Trophoblast cell (in vitro differentiated cells and primary cell): ENCODE data around the gene TESK2.

Source experiments
- DNase-seq, 2 donors: peaks; one replicate each; pipeline ENCODE4 v3.0.0-alpha.2; 2016
- H2AFZ ChIP-seq: 2 replicates; pipeline ENCODE4 v1.6.1; 2013; ENCODE audit warnings: low read length, moderate library complexity, mild to moderate bottlenecking; ENCODE audit not compliant: insufficient read depth, poor library complexity
- H2AK5ac ChIP-seq: 2 replicates; pipeline ENCODE4 v1.6.1; 2013; ENCODE audit warnings: mild to moderate bottlenecking, low read length
- H2BK120ac ChIP-seq: 2 replicates; pipeline ENCODE4 v1.6.1; 2013; ENCODE audit warnings: low read length, mild to moderate bottlenecking, moderate library complexity; ENCODE audit not compliant: insufficient read depth, poor library complexity
- H2BK12ac ChIP-seq: 2 replicates; pipeline ENCODE4 v1.6.1; 2013; ENCODE audit warnings: mild to moderate bottlenecking, low read length, moderate library complexity
- H2BK5ac ChIP-seq: 2 replicates; pipeline ENCODE4 v1.6.1; 2013; ENCODE audit warnings: low read length, low read depth, moderate library complexity, mild to moderate bottlenecking; ENCODE audit not compliant: poor library complexity
- H3K14ac ChIP-seq: 2 replicates; pipeline ENCODE4 v1.6.1; 2013; ENCODE audit warnings: mild to moderate bottlenecking, low read length
- H3K18ac ChIP-seq: 2 replicates; pipeline ENCODE4 v1.6.1; 2013; ENCODE audit warnings: mild to moderate bottlenecking, low read length
- H3K23ac ChIP-seq: 2 replicates; pipeline ENCODE4 v1.6.1; 2013; ENCODE audit warnings: low read length
- H3K27ac ChIP-seq: 2 replicates; pipeline ENCODE4 v1.5.1; 2013; ENCODE audit warnings: low read depth, mild to moderate bottlenecking, inconsistent platforms, low read length, moderate library complexity
- H3K27me3 ChIP-seq: 2 replicates; pipeline ENCODE4 v1.6.1; 2013; ENCODE audit warnings: inconsistent platforms, mild to moderate bottlenecking, low read length, moderate library complexity; ENCODE audit not compliant: insufficient read depth
- H3K36me3 ChIP-seq, 2 experiments: 1 replicate in 1 of 2; 2 replicates in 1 of 2; pipeline ENCODE4 v1.6.1; 2013; ENCODE audit warnings: low read length in 2 of 2, mild to moderate bottlenecking in 2 of 2, moderate library complexity in 1 of 2; ENCODE audit not compliant: insufficient read depth in 2 of 2, control insufficient read depth in 1 of 2
- H3K4ac ChIP-seq: 2 replicates; pipeline ENCODE4 v1.6.1; 2013; ENCODE audit warnings: low read depth, mild to moderate bottlenecking, low read length, moderate library complexity
- H3K4me1 ChIP-seq, 2 experiments: 1 replicate in 1 of 2; 2 replicates in 1 of 2; pipeline ENCODE4 v1.6.1; 2013; ENCODE audit warnings: low read length in 2 of 2, mild to moderate bottlenecking in 2 of 2, moderate library complexity in 1 of 2; ENCODE audit not compliant: insufficient read depth in 2 of 2, control insufficient read depth in 1 of 2
- H3K4me2 ChIP-seq: 2 replicates; pipeline ENCODE4 v1.6.1; 2013; ENCODE audit warnings: inconsistent platforms, mild to moderate bottlenecking, low read length, moderate library complexity
- H3K4me3 ChIP-seq: 2 replicates; pipeline ENCODE4 v1.5.1; 2013; ENCODE audit warnings: mild to moderate bottlenecking, low read depth, low read length, inconsistent platforms
- H3K79me1 ChIP-seq: one replicate; pipeline ENCODE4 v1.6.1; 2013; ENCODE audit warnings: low read length
- H3K79me2 ChIP-seq: 2 replicates; pipeline ENCODE4 v1.6.1; 2013; ENCODE audit warnings: low read length, mild to moderate bottlenecking; ENCODE audit not compliant: control insufficient read depth, insufficient read depth, poor library complexity
- H3K9ac ChIP-seq: 2 replicates; pipeline ENCODE4 v1.6.1; 2013; ENCODE audit warnings: mild to moderate bottlenecking, low read length
- H3K9me3 ChIP-seq: 2 replicates; pipeline ENCODE4 v1.6.1; 2013; ENCODE audit warnings: low read depth, mild to moderate bottlenecking, control low read depth, inconsistent platforms, low read length; ENCODE audit not compliant: insufficient read depth
- H4K12ac ChIP-seq: 2 replicates; pipeline ENCODE4 v1.6.1; 2013; ENCODE audit warnings: low read depth, mild to moderate bottlenecking, low read length, moderate library complexity
- H4K8ac ChIP-seq: 2 replicates; pipeline ENCODE4 v1.6.1; 2013; ENCODE audit warnings: low read depth, mild to moderate bottlenecking, low read length, moderate library complexity
- H4K91ac ChIP-seq: one replicate; pipeline ENCODE4 v1.6.1; 2013; ENCODE audit warnings: low read depth, mild to moderate bottlenecking, low read length, moderate library complexity
- WGBS: extraction: QIAGEN DNeasy Blood & Tissue Kit; methylation state at CpG from one replicate; pipeline ENCODE4 v1.1.7; 2013; ENCODE audit warnings: missing lambda C conversion rate; ENCODE audit not compliant: insufficient read length, insufficient coverage; ENCODE audit errors: extremely low coverage; 5-methylcytosine and 5-hydroxymethylcytosine counted together

TESK2 gene

DNA sequence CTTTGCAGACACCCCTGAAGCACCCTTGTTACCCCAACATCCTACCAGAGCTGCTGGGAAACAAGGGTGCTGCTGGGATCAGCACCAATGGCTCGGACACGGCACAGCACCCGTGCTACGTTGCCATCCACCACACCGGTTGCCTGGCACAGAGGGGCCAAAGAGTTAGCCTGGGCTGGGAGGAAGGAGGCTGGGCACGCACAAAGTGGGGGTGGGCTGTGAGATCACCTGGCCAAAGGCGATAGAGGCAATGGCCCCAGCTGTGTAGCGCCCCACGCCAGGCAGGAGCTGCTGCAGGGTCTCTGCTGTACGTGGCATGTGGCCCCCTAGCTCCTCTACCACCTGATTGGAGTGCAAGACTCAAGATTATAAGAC lies 158.6 kb downstream of the TESK2 start:
- no CpG with 5 or more reads among the region's 10 CpGs for WGBS

DNA sequence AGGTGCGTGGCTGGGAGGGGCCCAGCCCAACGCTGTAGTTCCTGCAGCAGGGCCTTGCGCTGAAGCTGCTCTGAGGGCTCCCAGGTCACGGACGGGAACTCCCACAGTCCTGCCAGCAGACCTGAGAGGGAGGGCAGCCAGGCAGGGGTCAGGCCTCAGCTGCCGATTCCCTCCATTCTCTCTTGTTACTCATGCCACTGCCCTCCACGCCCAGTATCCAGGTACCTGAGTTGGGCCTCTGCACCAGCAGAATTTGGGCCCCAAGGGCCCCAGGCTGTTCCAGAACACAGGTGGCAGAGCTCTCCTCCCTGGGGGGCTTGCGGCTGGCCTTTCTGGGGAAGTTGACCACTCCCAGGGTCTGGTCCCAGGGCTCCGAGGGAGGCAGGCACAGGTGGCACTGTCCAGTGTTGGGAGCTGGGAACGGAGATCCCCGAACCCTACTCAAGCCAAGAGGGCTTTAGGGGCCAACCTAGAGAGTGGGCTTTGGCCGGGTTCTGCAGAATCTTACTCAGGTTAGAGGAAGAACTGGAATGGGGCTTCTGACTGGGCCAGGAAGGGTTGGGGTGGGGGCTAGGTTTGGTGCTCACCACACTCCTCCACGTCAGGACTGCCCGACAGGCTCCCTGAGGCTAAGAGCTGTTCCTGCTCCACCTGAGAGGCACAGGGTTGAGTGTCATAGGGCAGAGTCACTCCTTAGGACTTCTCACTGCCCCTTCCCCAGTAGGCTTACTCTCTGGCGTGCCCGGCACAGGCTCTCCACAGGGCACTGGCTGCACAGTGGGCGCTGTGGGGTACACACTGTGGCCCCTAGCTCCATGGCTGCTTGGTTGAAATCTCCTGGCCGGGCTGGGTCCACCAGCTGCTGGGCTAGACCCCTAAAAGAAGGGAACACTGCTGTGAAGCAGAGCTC lies 159.3 kb downstream of the TESK2 start:
- Histone ChIP-seq H3K4me1 (peaks cover 25 to 38% of the 10 kb centered on the region in 2 experiments), H3K9me3 (peaks cover 4% of the 10 kb centered on the region)

More for the DNA sequence above, 158.6 kb downstream of the TESK2 start:
- H3K36me3 ChIP-seq, result peaks cover 16 to 20% of the 10 kb centered on the region in 2 experiments
- peaks cover 4% of the 10 kb centered on the region for H3K79me1 ChIP-seq
- H3K4ac ChIP-seq, result no peak overlapping the region
- peaks cover under 1% of the 10 kb centered on the region for H3K9me3 ChIP-seq
- no peak overlapping the region for H4K91ac ChIP-seq
- H2BK120ac ChIP-seq, result no peak overlapping the region
- peaks cover 21 to 34% of the 10 kb centered on the region in 2 experiments for H3K4me1 ChIP-seq
- no peak overlapping the region for H3K23ac ChIP-seq
- DNase-seq, result no peak
- H3K79me2 ChIP-seq, result no peaks in the 10 kb centered on the region
- no peak overlapping the region for H4K12ac ChIP-seq
- H3K18ac ChIP-seq, result no peak overlapping the region
- H3K4me2 ChIP-seq, result no peak overlapping the region
- H2BK12ac ChIP-seq, result no peak overlapping the region
- no peak overlapping the region for H3K4me3 ChIP-seq
- H2AFZ ChIP-seq, result no peak overlapping the region
- H3K9ac ChIP-seq, result no peak overlapping the region
- no peak overlapping the region for H2BK5ac ChIP-seq
- no peaks in the 10 kb centered on the region for H3K27me3 ChIP-seq
- no peak overlapping the region for H4K8ac ChIP-seq
- H2AK5ac ChIP-seq, result no peak overlapping the region
- H3K27ac ChIP-seq, result no peak overlapping the region
- no peak overlapping the region for H3K14ac ChIP-seq

GRCh38 chr1:45329445-45329844 lies 161.5 kb downstream of the TESK2 start:
- no peaks in the 10 kb centered on the region for H3K27me3 ChIP-seq
- H4K12ac ChIP-seq, result no peak overlapping the region
- H3K18ac ChIP-seq, result no peak overlapping the region
- no peak overlapping the region for H3K23ac ChIP-seq
- H2BK12ac ChIP-seq, result peak overlapping the region; percentile 42
- peaks cover 16 to 20% of the 10 kb centered on the region in 2 experiments for H3K36me3 ChIP-seq
- peak overlapping the region; percentile 37 for H3K27ac ChIP-seq
- no CpG with 5 or more reads among the region's 4 CpGs for WGBS
- no peak overlapping the region for H2AFZ ChIP-seq
- no peak overlapping the region for H3K14ac ChIP-seq
- no peak overlapping the region for H2AK5ac ChIP-seq
- no peak overlapping the region for H4K8ac ChIP-seq
- H3K9ac ChIP-seq, result no peak overlapping the region
- peak; percentile 60 to 67 for DNase-seq
- H4K91ac ChIP-seq, result no peak overlapping the region
- peak overlapping the region; percentile 42 for H3K4me2 ChIP-seq
- H3K79me1 ChIP-seq, result peaks cover 8% of the 10 kb centered on the region
- H3K9me3 ChIP-seq, result peaks cover 4% of the 10 kb centered on the region
- H3K79me2 ChIP-seq, result no peaks in the 10 kb centered on the region
- no peak overlapping the region for H3K4me3 ChIP-seq
- H3K4ac ChIP-seq, result no peak overlapping the region
- H3K4me1 ChIP-seq, result peaks cover 24 to 36% of the 10 kb centered on the region in 2 experiments
- no peak overlapping the region for H2BK5ac ChIP-seq
- no peak overlapping the region for H2BK120ac ChIP-seq

More for the DNA sequence above, 159.3 kb downstream of the TESK2 start:
- Histone ChIP-seq H3K4ac (no peak overlapping the region), H3K27ac (no peak overlapping the region), H4K91ac (no peak overlapping the region), H3K79me1 (peaks cover 6% of the 10 kb centered on the region), H3K36me3 (peaks cover 16 to 20% of the 10 kb centered on the region in 2 experiments), H2AFZ (no peak overlapping the region), H3K18ac (no peak overlapping the region), H2BK5ac (no peak overlapping the region), H3K79me2 (no peaks in the 10 kb centered on the region), H3K23ac (no peak overlapping the region), H3K4me2 (no peak overlapping the region), H2AK5ac (no peak overlapping the region), H3K27me3 (no peaks in the 10 kb centered on the region), H2BK120ac (no peak overlapping the region), H3K14ac (no peak overlapping the region), H2BK12ac (peak overlapping the region; percentile 30), H3K9ac (no peak overlapping the region), H3K4me3 (no peak overlapping the region), H4K8ac (no peak overlapping the region), H4K12ac (no peak overlapping the region)
- WGBS, result no CpG with 5 or more reads among the region's 18 CpGs
- no peak for DNase-seq

GRCh38 chr1:45328680-45329079 lies 162.3 kb downstream of the TESK2 start:
- no peak for DNase-seq
- H4K8ac ChIP-seq, result no peak overlapping the region
- H3K79me2 ChIP-seq, result no peaks in the 10 kb centered on the region
- peaks cover 24 to 36% of the 10 kb centered on the region in 2 experiments for H3K4me1 ChIP-seq
- H3K23ac ChIP-seq, result no peak overlapping the region
- peak overlapping the region; percentile 7 for H2AK5ac ChIP-seq
- H2BK5ac ChIP-seq, result peak overlapping the region; percentile 39
- H3K9me3 ChIP-seq, result peaks cover 4% of the 10 kb centered on the region
- no CpG with 5 or more reads among the region's 5 CpGs for WGBS
- peaks cover 16 to 20% of the 10 kb centered on the region in 2 experiments for H3K36me3 ChIP-seq
- no peak overlapping the region for H3K4me3 ChIP-seq
- no peak overlapping the region for H3K9ac ChIP-seq
- H3K18ac ChIP-seq, result peak overlapping the region; percentile 58
- H3K27ac ChIP-seq, result peak overlapping the region; percentile 37
- H2BK120ac ChIP-seq, result no peak overlapping the region
- H4K91ac ChIP-seq, result peak overlapping the region; percentile 50
- peaks cover 8% of the 10 kb centered on the region for H3K79me1 ChIP-seq
- H4K12ac ChIP-seq, result no peak overlapping the region
- H2BK12ac ChIP-seq, result peak overlapping the region; percentile 19
- H3K14ac ChIP-seq, result peak overlapping the region; percentile 6
- peak overlapping the region; percentile 10 for H2AFZ ChIP-seq
- no peaks in the 10 kb centered on the region for H3K27me3 ChIP-seq
- H3K4ac ChIP-seq, result no peak overlapping the region
- H3K4me2 ChIP-seq, result no peak overlapping the region
